22Rv1 (cell line): ENCODE results near the gene IFNK.

Experiments
- H3K27ac ChIP-seq: fragments of 450-650 bp; 2 replicates; pipeline ENCODE4 v1.5.1; 2017
- CTCF ChIP-seq: fragments of 450-650 bp; IDR thresholded peaks from 2 replicates; pipeline ENCODE4 v1.5.1; 2017; ENCODE audit warnings: mild to moderate bottlenecking
- ZFX ChIP-seq: fragments of 450-650 bp; IDR thresholded peaks from 2 replicates; pipeline ENCODE4 v1.6.1; 2017; ENCODE audit warnings: antibody characterized with exemption, borderline replicate concordance

The IFNK gene

DNA sequence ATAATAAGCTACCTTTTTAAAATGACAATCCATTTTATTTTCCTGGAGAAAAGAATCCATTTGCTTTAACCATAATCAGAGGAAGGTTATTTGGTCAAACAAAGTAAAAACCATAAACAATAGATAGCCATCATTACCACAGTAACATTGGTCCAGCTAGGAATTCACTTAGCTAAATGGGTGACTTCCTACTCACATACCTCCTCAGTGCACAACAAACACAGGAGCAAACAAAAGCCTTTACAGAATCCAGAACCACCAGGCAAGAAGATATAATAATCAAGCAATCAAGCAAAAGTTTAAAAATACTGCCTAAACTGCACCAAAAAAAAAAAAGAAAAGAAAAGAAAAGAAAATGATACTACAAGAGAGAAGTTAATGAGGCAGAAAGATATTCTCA lies 949 bp upstream of the IFNK start:
- no peak for TF ChIP-seq ZFX
- no peak for TF ChIP-seq CTCF
- H3K27ac ChIP-seq = no peak overlapping the region

DNA sequence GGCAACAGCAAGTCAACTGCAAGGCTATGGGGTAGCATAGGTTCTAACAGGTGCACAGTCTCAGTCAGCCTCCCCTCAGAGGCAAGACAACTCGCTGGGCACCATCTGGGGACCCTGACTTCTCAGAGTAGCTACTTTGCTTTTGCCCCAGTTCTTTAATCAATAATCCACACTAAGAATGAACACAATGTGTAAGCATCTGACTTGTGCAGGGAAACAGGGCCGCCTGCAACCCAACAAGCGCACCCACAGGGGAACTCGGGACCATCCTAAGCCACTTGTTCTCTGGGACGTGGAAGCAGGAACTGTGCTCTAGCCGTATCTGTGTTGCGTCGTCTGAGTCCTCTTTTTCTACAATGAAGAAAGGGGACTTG lies 3.6 kb downstream of the IFNK start:
- TF ChIP-seq CTCF = no peak
- TF ChIP-seq ZFX = no peak
- no peak overlapping the region for H3K27ac ChIP-seq

- no peak overlapping the region for H3K27ac ChIP-seq
- no peak for TF ChIP-seq CTCF
Observed at GRCh38 chr9:27528076-27528885, 4.2 kb downstream of the IFNK start.

DNA sequence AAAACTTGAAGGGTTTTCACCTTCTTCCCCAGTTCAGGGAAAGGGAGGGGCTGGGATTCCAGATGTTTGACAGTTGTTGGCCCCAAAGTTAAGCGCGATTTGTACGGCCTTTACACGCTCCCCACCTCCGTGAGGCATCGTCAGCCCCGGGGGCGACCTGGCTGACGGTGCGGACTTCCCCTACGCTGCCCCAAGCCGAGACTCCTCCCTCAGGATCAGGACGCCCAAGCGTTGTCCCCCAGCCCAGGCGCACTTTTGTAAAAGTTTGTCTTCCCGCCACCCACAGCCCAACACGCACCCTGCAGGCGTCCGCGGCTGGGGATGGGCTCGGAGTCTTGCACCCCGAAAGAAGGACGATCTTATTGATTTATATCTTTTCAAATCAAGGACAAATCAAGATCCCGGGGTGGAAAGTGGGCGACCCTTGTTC lies 4.8 kb downstream of the IFNK start:
- H3K27ac ChIP-seq = no peak overlapping the region

DNA sequence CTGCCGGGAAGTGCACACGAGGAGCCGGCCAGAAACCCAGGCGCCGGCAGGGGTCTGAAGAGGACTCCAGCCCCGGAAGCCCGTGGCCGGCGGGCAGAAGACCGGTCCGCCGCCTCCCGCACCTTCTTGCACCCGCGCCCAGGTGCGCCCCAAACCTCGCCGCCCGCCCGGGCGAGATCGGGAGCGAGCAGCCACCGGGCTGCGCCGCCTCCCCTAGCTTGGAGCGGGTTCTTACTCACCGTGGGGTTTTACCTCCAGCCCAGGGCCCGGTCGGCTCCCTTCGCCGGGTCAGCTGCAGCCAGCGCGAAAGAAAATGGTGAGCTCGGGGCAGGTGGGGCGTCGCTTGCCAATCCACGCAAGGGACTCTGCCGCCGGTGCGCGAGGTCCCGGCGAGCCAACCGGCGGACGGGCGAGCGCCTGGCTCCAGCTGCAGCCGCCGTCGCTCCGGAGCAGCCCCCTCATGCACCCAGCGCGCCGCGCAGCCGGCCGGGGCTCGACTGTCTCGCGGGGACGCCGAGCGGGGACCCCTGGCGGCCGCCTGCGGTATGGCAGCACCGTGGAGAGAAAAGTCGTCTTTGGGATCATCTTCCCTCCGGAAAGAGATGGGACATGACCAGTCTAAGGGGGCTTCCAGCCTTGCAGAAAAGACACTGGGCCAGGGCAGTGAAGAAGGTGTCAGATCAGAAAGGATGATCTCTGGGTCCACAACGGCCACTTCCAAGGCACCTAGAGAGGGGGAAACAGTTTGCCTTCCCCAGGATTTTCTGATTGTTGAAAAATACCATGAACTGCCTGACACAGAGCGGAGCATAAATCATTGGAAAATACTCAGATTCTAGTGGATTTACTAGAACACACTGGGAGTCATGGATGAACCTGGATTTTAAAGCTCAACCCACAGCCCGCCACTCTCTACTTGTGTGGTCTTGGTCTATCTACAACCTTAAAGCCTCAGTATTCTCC lies 5.5 kb downstream of the IFNK start, which contains the start of gene MOB3B:
TSS of gene MOB3B (minus strand) at position 499 of the 963 bp plus-strand sequence. CDS start 74,264 bp downstream, outside the sequence.
- H3K27ac ChIP-seq = no peak within 1 kb of the TSS
- TF ChIP-seq ZFX (no peak), CTCF (peak; percentile 95)

More for the DNA sequence above, 4.8 kb downstream of the IFNK start:
- TF ChIP-seq CTCF (no peak), ZFX (no peak)

GRCh38 chr9:27530915-27531755 lies 7.0 kb downstream of the IFNK start:
- TF ChIP-seq ZFX = no peak
- no peak for TF ChIP-seq CTCF
- H3K27ac ChIP-seq = no peak overlapping the region
